Measurements from ENCODE around the gene SLC9A7. TPM values are rescaled to one million over a fixed set of nuclear protein-coding genes. Genes with fewer than 3 reads are reported as not detected.

Gene SLC9A7
- total RNA-seq, result 2.4 and 5.2 TPM in 2 replicates

GRCh38 chrX:46758956-46759644, at the start of gene SLC9A7:
Gene SLC9A7 (minus strand): TSS chrX:46759118. CDS start chrX:46759029, 89 bp downstream.

GRCh38 chrX:46573331-46573891, 185.5 kb downstream of the SLC9A7 start, which contains the start of gene CHST7:
Gene CHST7 (plus strand): TSS chrX:46573765. CDS start chrX:46573932, 167 bp downstream.

Other genes with a start within 250 kb of the SLC9A7 start
- 3.6 and 5.8 TPM in 2 replicates for gene ZNF674, start 213.7 kb downstream of the SLC9A7 start, total RNA-seq
- 31.9 and 71.4 TPM in 2 replicates for gene CHST7, start 185.4 kb downstream of the SLC9A7 start, total RNA-seq
- 28.4 and 28.6 TPM in 2 replicates for gene RP2, start 77.9 kb upstream of the SLC9A7 start, total RNA-seq
- 12.1 and 13.3 TPM in 2 replicates for gene JADE3, start 153.3 kb upstream of the SLC9A7 start, total RNA-seq